ENCODE data around the gene FFAR2.
"Not testable (repeated sequence)": the region's sequence is repeated elsewhere in the genome, so short reads cannot be mapped to it uniquely, and the experiment has no call there.

Gene FFAR2

DNA sequence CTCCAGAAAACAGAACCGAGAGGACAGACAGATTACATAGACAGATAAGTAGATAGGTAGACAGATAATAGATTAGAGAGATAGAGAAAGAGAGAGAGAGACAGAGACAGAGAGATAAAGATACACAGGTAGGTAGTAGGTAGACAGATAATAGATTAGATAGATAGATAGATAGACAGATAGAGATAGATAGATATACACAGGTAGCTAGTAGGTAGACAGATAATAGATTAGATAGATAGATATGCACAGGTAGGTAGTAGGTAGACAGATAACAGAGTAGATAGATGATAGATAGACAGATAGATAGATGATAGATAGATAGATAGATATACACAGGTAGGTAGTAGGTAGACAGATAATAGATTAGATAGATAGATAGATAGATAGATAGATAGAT, 10.1 kb downstream of the FFAR2 start:
- no peak for DNase-seq

DNA sequence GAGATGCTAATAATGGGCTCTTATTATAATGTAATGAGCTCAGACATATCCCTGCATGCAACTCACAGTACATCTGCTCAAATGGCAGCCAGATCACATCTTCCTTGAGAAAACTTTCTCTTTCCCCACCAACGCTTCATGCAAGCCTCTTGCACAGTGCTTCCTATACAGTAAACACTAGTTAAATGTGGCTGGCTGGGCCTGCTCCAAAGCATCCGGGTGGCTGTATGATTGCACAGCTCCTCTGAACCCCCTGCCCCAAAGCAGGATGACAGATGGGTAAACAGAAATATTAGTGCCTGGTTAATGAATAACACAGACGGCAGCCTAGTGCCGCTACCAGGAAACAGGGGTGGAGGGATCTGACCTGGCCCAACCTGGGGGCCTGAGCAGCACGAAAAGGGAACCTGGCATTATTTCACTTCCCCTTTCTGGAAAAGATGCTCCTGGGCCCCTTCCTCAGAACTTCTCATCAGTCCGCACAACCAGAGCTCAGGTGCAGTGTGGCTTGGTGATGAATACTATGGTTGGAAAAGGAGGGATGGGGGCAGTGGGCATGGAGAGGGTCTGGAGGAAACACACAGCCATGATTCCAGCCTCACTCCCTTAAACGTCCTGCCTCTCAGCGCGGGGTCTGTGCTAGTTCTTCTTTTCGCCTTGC, 10.8 kb downstream of the FFAR2 start:
- no peak for DNase-seq

DNA sequence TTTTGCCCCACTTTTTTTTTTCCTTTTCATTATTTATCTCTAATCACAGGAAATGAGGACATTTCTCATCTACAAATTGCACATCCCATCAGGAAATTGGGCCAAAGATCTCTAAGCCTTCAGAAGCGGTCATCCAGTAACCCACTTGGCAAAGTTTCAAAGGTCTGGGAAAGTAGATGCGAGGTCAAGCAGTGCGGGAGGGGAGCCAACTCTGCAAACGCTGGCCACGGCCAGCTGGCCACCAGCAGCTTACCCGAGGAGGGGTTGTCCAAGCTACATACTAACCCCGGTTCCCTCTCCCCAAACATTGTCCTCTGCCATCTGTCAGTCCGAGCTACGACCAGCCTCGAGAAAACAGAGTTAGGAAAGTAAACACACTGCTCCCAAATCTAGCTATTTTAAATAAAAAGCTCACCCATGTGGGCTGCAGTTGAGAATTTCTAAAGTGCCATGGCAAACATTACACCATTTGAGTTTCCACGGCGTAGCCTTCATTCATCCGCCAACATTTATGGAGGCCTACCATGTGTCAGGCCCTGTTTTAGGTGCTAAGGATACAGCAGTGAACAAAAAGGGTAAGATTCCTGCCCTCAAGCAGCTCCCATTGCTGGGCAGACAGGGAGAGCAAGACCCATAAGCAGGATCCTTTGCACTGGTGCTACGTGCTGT, 11.5 kb downstream of the FFAR2 start:
- DNase-seq, result no peak

DNA sequence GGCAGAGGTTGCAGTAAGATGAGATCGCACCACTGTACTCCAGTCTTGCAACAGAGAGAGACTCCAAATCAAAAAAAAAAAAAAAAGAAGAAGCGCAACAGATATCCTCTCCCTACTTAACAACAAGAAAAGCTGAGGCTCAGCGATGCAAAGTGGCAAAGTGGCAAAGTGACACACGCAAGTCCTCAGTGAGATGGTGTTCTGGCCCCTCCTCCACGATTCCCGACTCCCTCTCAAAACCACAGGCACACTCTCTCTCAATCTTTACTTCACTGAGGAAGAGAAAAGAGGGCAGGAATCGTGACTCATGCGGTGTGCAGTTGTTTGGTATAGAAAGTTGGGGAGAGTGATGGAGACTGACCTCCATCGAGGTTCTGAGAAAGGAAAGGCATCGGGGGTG, 12.6 kb downstream of the FFAR2 start:
- no peak for DNase-seq

DNA sequence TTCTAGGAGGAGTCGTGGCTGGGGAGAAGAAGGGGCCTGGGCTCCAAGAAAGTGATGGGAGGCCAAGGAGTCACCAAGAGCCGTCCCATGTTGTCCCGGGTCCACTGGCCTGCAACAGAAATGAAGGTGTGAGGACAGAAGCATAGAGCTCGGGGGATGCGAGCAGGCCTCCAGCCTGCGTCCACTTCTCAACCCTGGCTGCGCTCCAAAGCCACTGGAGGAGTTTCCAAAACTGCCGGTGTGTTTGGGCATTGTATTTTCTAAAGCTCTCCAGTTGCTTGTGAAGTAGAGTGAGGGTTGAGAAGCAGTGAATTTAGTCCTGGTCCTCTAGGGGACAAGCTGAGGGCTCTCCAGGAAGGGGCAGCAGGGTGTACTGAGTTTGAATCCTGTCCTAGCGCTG, 13.0 kb downstream of the FFAR2 start:
- no peak for DNase-seq

DNA sequence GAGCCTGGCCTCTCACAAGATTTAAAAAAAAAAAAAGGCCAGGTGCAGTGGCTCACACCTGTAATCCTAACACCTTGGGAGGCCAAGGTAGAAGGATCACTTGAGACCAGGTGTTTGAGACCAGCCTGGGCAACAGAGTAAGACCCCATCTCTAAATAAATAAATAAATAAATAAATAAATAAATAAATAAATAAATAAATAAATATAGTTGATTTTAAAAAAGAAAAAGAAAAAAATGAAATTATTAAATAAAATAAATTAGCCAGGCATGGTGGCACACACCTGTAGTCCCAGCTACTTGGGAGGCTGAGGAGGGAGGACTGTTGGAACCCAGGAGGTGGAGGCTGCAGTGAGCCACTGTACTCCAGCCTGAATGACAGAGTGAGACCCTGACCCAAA, 13.7 kb downstream of the FFAR2 start:
- not testable (repeated sequence) for DNase-seq

DNA sequence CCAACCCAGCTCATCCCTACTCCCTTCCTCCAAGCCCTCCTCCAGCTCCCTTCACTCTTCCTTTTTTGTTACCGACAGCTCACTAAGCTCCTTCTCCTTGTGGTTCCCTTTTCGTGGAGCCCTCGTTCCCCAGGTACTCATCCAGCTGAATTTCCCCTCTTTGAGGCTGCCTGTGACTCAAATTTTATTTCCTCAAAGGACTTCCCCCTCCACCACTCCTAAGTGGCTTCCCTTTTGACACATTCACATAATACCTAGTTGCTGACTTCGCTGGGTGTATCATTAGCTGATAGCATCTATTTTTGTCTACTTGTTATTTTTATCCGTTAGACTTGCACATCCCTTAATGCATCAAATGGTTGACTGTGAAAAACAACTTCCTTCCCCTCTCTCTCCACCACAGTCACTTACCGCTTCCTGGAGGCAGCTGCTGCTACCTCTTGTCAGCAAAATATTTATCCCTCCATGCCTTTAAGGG, 14.5 kb downstream of the FFAR2 start:
- no peak for DNase-seq

DNA sequence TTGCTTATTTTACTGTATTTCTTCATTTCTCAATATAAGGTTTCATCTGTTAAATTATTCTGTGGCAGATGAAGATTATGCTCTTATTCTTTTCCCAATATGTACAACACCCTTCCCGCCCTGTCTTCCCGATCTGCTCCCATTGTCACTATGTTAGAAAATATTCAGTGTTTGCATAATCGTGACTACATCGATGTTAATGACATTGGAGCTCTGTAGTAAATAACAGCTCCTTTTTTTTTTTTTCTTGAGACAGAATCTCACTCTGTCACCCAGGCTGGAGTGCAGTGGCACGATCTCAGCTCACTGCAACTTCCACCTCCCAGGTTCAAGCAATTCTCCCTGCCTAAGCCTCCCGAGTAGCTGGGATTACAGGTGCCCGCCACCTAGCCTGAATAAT, 14.9 kb downstream of the FFAR2 start:
- DNase-seq, result not testable (repeated sequence)

DNA sequence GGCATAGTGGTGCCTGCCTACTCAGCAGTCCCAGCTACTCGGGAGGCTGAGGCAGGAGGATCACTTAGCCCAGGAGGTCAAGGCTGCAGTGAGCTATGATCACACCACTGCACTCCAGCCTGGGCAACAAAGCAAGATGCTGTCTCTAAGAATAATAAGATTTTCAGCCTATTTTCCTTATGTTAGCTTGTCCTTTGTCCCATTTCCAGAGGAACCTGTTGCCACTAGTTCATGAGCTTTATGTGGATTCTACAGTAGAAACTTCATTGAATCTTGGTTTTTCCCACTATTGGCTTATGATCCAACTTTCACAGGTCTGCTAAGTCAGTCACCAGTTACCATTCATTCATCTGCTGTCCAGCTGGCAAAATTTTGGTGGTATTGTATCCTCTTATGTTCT, 18.2 kb downstream of the FFAR2 start:
- no peak for DNase-seq

DNA sequence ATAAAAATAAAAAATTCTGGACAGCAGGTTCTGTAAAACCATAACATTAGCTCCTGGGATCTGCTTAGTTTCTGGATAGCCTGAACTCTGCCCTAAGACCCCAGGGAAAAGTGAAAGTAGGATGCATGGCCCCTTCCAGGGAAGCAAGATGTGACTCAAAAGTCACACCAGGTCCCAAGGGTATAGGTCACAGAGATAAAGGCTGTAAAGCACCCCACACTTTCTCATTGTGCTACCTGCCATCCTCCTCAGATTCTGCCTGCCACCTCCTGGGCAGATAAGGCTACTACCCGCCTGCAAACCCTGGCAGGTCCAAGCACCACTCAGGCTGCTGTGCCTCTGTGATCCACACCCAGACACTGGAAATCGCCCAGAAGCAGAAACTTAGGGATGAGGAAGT, 20.6 kb downstream of the FFAR2 start:
- DNase-seq, result no peak

DNA sequence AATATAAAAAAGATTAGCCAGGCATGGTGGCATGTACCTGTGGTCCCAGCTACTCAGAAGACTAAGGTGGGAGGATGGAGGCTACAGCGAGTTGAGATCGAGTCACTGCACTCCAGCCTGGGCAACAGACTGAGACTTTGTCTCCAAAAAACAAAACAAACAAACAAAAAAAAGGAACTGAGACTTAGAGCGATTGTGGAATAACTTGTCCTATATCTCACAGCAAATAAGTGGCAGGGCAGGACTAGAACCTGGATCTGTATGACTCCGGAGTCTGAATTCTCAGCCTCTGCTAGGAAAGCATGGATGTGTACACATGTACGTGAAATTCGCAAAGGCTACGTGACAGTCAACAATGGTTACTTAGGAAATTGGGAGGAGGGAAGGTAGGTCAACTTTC, 22.1 kb downstream of the FFAR2 start:
- DNase-seq, result no peak

DNA sequence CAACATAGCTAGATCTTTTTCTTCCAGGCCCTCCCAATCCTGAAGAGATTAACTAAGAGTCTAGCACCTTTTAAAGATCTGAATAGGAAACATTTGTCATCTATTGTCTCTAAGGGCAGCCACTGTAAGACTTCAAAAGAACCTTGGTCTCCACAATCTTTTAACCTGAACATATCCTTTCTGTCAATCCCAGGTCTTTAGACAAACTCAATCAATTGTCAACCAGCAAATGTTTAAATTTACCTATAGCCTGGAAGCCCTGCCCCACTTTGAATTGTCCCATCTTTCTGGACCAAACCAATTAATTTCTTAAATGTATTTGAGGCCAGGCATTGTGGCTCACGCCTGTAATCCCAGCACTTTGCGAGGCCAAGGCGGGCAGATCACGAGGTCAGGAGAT, 23.0 kb downstream of the FFAR2 start:
- DNase-seq, result not testable (repeated sequence)

DNA sequence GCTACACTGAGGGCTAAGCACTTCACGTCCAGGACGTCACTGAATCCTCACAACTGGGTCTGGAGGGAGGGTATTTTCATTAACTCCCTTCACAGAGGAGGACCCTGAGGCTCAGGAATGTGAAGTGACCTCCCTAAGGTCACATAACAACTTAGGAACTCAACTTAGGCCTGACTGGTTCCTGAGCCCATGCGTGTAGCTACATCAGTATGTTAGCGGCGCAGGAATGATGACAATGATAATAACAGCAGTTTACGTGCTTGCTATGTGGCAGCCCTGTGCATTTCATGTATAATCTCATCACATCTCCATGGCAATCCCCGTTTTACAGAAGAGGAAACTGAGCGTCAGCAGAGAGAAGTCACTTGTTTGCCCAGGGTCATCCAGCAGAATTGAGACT, 23.9 kb downstream of the FFAR2 start:
- no peak for DNase-seq

DNA sequence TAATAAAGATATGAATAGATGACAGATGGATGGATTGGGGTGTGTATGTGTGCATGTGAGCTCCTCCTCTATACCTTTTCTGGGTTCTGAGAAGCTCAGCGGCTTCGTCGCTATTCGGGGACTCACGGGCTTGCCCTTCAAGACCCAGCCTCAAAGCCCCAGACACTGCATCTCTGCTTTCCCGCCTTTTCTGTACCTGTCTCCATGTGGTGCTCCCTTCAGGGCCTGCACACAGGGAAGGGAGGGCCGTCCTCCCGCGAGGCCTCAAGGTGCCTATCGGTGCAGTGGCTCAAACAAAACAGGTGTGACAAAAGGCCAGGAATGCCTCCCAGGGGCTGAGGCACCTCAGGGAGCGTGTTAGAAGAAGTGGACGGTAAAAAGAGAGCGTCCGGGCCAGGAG, 26.0 kb downstream of the FFAR2 start:
- DNase-seq, result no peak

DNA sequence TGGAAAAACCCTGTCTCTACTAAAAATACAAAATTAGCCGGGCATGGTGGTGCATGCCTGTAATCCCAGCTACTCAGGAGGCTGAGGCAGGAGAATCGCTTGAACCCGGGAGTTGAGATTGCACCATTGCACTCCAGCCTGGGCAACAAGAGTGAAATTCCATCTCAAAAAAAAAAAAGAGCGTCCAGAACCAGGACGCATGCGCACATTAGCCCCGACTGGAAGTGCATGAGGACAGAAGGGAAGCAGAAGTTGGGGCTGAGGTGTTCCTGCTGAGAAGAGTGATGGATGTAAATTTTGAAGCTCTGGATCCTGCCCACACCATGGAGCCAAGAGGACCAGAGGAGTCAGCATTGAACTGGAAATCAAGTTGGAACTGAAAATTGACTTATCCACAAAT, 26.5 kb downstream of the FFAR2 start:
- not testable (repeated sequence) for DNase-seq

DNA sequence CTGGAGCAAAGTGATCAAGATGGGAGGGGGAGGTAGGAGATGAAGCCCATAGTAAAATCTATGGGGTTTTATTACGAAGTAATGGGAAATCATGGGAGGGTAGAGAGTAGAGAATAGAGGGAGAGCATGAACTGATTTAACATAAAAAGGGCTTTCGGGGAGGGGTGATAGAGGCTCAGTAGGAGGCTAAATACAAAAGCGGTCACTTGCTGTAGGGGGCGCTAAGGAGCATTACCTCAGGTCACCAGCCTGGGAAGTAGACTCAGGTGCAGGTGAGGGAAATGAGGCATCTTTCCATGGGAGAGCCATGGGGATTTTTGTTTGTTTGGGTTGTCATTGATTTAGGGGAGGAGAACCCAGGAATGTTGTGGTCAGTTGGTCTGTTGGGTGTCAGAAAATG, 28.1 kb downstream of the FFAR2 start:
- no peak for DNase-seq

DNA sequence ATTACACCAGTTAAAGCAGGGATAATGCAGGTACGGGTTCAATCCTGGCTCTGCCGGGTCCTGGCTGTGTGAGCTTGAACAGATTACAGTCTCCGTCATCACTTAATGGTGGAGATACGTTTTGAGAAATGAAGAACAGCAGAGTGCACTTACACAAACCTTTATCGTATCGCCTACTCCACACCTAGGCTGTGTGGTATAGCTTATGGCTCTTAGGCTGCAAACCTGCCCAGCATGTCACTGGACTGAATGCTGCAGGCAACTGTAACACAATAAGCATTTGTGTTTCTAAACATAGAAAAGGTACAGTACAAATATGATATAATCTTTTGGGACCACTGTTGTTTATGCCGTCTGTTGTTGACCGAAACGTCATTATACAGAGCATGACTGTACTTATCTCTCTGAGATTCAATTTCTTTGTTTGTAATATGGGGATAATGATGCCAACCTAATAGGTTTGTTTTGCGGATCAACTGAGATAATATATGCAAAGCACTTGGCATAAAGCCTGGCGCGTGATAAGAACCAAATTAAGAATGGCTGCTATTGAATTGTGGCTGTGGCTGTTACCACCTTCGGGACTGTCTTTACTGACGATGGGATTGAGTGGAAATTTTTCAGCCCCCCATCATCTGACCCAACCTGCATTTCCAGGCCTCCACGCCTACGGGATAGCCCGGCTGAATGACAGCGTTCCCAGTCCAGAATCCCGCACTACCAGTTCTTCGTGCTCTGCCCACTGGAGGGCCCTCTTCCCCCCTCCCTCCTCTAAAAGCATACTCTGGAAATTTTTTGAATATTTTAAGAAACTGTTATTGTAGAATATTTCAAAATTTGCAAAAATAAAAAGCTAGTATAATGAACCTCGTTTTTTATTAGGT, 31.0 kb downstream of the FFAR2 start:
- DNase-seq, result no peak

DNA sequence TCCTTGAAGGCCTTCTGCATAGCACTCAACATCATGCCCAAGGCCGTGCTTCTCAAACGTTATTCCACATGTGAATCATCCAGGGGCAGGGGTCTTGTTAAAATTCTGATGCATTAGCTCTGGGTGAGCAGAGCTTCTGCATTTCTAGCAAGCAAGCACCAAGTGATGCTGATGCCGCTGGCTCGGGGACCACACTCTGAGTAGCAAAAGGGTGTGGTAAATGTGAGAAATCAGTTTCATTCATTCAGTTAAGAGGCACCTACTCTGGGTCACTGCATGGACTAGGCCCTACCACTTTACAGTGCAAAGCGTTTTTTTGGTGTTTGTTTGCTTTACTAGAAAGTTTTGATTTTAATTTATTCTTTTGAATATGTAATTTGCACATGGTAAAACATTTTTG, 35.0 kb downstream of the FFAR2 start:
- no peak for DNase-seq

DNA sequence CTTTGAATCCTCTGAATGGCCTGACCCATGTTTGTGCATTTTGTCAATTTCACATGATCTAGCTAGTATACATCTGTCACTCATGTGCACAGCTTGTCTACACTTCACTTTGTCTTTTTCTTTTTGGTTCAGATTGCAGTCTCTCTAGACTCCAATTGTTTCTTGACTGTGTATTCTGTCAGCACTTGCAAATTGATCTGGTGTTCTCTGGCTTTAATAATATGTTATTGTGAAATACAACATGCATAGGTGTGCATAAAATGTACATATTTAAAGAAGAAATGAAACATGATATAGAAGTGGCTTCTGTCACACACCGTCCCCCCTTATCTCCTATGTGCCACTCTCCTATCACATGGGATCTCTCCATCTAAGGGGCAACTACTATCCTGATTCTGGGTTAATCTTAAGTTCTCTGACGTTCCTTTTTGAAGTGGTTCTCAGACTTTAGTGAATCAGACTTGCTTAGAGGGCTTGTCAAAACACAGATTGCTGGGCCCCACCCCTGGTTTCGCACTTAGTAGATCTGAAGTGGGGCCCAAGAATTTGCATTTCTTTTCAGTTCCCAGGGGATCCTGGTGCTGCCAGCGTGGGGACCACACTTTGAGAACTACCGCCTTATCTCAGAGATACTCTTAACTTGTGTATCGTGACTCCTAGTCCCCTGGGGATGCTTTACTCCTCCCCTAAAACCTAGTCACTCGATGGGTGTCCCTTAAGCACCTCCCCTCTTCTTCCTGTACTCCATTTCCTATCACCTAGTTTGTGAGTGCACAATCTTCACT, 36.4 kb downstream of the FFAR2 start:
- DNase-seq, result no peak

DNA sequence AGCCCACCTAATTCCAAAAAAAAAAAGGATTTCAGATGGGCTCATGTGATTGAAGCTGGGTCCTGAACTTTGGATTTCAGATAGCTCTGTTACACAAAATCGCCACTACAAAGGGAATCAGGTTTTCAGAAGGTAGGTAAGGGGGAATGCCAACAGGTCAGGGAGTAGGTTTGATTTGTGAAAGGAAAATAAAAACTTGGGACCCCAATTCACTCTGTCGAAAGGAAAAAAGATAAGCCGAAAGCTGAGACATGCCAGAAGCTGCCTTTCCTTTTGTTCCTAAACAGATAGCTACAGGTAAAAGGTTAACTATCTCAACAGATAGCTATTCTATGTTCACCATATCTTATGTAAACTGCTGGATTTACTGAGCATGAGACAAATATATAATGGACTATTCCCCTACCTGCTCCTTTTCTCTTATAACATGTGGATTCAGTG, 38.2 kb downstream of the FFAR2 start:
- DNase-seq, result no peak

DNA sequence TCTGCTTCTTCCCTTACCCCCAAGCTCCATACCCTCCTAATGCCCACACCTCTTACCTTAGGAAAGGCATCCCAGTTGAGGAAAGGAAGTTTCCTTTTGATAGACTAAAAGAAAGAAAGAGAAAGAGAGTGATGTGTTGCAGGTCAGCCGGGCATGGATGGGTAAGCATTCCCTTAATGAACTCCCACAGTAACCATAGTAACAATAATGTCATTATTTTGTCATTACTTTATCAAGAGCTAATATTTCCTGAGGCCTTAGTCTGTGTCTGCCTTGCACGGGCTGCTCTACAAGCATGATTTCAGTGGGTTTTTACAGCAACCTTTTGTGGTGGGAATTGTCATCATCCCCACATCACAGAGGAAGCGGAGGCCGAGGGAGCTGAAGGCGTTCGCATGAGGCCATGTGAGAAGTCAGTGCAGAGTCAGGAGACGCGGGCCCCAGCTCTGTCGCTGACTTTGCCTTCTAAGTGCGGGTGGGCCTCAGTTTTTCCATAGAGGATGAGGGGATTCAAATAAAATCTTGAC, 39.7 kb downstream of the FFAR2 start:
- DNase-seq, result no peak

DNA sequence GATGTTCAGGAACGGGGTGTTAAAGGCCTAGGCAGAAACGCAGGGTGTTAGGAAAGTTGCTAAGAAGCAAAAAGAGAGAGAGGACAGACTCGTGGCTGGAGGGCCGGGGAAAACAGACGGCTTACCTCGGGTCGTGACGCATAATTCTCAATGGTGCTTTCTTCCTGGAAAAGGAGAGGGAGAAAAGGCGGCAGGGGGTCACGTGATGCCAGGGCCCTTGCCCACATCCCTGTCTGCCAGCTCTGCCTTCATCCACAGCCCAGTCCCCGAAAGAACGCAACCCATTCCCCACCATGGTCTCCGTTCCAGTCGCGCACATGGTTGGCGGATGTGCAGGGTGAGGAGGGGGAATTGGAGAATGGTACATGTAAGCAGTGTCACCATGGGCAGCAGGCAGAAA, 40.6 kb downstream of the FFAR2 start:
- no peak for DNase-seq

DNA sequence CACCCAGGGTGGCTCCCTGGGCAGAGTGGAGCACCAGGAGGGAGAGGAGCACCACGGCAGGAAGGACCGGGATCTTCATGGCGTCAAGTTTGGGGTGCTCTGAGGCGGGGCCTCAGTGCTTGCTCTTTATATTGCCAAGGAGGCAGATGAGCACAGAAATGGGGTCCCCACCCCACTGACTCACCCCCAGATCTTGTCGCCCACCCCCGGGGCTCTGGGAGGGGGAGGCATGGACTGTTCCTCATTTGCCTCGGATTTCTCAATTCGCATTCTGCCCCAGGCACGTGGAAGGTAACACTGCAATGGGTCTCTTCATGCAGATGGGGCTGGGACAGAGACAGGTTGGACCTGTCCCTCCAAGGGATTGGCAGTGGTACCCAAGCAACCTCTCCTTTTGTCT, 42.3 kb downstream of the FFAR2 start, which contains the start of gene KRTDAP:
Gene KRTDAP (minus strand): TSS at position 101 of the 400 bp plus-strand sequence. CDS start 22 bp downstream, at position 79.
- no peak for DNase-seq

Data from NCI-H446 treated with DMSO at 0.1 percent for 48 hours (cell line).